ENCODE data around the gene ITFG2. TPM values are rescaled to one million over a fixed set of nuclear protein-coding genes. Genes with fewer than 3 reads are reported as not detected.

ITFG2 gene
- total and polyA plus RNA-seq, 2 experiments from 2014 or later, result 17.3 to 32.6 TPM

GRCh38 chr12:2857021-2857431, 44.6 kb downstream of the ITFG2 start, which contains the start of gene TEX52 (continued):
- TF ChIP-seq, protein P1, sequence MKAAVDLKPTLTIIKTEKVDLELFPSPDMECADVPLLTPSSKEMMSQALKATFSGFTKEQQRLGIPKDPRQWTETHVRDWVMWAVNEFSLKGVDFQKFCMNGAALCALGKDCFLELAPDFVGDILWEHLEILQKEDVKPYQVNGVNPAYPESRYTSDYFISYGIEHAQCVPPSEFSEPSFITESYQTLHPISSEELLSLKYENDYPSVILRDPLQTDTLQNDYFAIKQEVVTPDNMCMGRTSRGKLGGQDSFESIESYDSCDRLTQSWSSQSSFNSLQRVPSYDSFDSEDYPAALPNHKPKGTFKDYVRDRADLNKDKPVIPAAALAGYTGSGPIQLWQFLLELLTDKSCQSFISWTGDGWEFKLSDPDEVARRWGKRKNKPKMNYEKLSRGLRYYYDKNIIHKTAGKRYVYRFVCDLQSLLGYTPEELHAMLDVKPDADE (IDR thresholded peaks at IDR 0.05), result no peak
- TF ChIP-seq REST (IDR thresholded peaks at IDR 0.05; ENCODE audit: unreplicated experiment), result no peak

GRCh38 chr12:2857576-2857975, 45.1 kb downstream of the ITFG2 start:
- peaks cover 18% of the 10 kb centered on the region for H3K4me1 Mint-ChIP-seq
- Histone ChIP-seq H2AFZ (no peak overlapping the region), H3K27ac (ENCODE audit: low read depth) (no peak overlapping the region), H3K4me2 (no peak overlapping the region), H3F3A (replicated peaks; ENCODE audit: low read depth) (0 out of 2 replicates have a peak, but pooled peaks cover 7% of the 10 kb centered on the region), H3K4me3 (no peak overlapping the region), H3K36me3 (ENCODE audit: insufficient read depth) (peaks cover 22% of the 10 kb centered on the region), H4K20me1 (replicated peaks; ENCODE audit: insufficient read depth) (peaks cover 9% of the 10 kb centered on the region; the same call in 1 of the 2 replicates), H3K4me1 (ENCODE audit: insufficient read depth) (peaks cover 8% of the 10 kb centered on the region; the same call in 1 of the 2 replicates), H3K79me2 (replicated peaks; ENCODE audit: insufficient read depth) (no peaks in the 10 kb centered on the region), H3K27me3 (ENCODE audit: insufficient read depth) (no peaks in the 10 kb centered on the region), H3K9me2 (ENCODE audit: insufficient read depth) (no peaks in the 10 kb centered on the region)
- peaks cover 44% of the 10 kb centered on the region for H3K36me3 Mint-ChIP-seq (ENCODE audit: low read depth)
- no peaks in the 10 kb centered on the region for H3K9me3 Mint-ChIP-seq
- no peak overlapping the region; the same call in 1 of the 2 replicates for H3K27ac Mint-ChIP-seq
- no peak overlapping the region for H3K4me3 Mint-ChIP-seq
- ATAC-seq (no peak), DNase-seq (ENCODE audit: low spot score) (no peak)
- peaks cover 26% of the 10 kb centered on the region for H3K27me3 Mint-ChIP-seq (ENCODE audit: insufficient read depth, low read depth, poor library complexity)
- TF ChIP-seq STAT1 (IDR thresholded peaks at IDR 0.05; ENCODE audit: unreplicated experiment) (no peak), EZH2phosphoT487 (IDR thresholded peaks at IDR 0.05; ENCODE audit: unreplicated experiment) (no peak), POLR2AphosphoS5 (IDR thresholded peaks at IDR 0.05; ENCODE audit: low read depth) (no peak), ZNF331 (CRISPR knock-in tag; IDR thresholded peaks at IDR 0.05; ENCODE audit: low read depth) (no peak), JUNB (IDR thresholded peaks at IDR 0.05; ENCODE audit: unreplicated experiment) (no peak), CREB1 (CRISPR knock-in tag; IDR thresholded peaks at IDR 0.05; ENCODE audit: low read depth) (no peak), EZH2 (IDR thresholded peaks at IDR 0.05; ENCODE audit: low read depth, unreplicated experiment) (no peak), ZNF462 (CRISPR knock-in tag; IDR thresholded peaks at IDR 0.05) (no peak)
- TF ChIP-seq, protein P2, sequence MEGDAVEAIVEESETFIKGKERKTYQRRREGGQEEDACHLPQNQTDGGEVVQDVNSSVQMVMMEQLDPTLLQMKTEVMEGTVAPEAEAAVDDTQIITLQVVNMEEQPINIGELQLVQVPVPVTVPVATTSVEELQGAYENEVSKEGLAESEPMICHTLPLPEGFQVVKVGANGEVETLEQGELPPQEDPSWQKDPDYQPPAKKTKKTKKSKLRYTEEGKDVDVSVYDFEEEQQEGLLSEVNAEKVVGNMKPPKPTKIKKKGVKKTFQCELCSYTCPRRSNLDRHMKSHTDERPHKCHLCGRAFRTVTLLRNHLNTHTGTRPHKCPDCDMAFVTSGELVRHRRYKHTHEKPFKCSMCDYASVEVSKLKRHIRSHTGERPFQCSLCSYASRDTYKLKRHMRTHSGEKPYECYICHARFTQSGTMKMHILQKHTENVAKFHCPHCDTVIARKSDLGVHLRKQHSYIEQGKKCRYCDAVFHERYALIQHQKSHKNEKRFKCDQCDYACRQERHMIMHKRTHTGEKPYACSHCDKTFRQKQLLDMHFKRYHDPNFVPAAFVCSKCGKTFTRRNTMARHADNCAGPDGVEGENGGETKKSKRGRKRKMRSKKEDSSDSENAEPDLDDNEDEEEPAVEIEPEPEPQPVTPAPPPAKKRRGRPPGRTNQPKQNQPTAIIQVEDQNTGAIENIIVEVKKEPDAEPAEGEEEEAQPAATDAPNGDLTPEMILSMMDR (conservative IDR thresholded peaks at IDR 0.05; ENCODE audit: low read depth in 2 of 2), result no peak
- TF ChIP-seq, protein P1 (IDR thresholded peaks at IDR 0.05), result no peak

Measured in GM23338 (cell line).